CD4-positive, alpha-beta T cell (primary cell): ENCODE measurements around the gene TTC38. TPM values are rescaled to one million over a fixed set of nuclear protein-coding genes. Genes with fewer than 3 reads are reported as not detected.

Source experiments
- ATAC-seq: fragments of 200-7000 bp; cut with Tn5 transposase; one replicate; pipeline ENCODE4 v1.10.0; 2022; ENCODE audit warnings: mild to moderate bottlenecking; ENCODE audit not compliant: poor library complexity
- CTCF ChIA-PET: fragments of 350-600 bp; sonication (Branson Sonifier 250); formaldehyde crosslinking; loops from one replicate; lab custom pipeline; 2021; ENCODE audit warnings: antibody characterized with exemption, inconsistent platforms; lab: Charles Lee
- POLR2A ChIA-PET: fragments of 350-600 bp; sonication (Branson Sonifier 250); formaldehyde crosslinking; loops from one replicate; lab custom pipeline; 2021; ENCODE audit warnings: antibody characterized with exemption, inconsistent platforms; lab: Charles Lee
- DNase-seq, 14 experiments: peaks; one replicate each; pipeline ENCODE4 v3.0.0-alpha.2; 2013 to 2020; ENCODE audit warnings: mixed read lengths in 2 of 14
- H3K27ac ChIP-seq, 2 donors: one replicate each; pipeline versions ENCODE4 v1.5.1 to v1.7.0; 2013; ENCODE audit warnings: low read length in 2 of 2, low read depth in 1 of 2, mild to moderate bottlenecking in 1 of 2
- H3K27me3 ChIP-seq, 2 experiments: 1 replicate in 1 of 2; 2 replicates in 1 of 2; pipeline versions ENCODE4 v1.6.1 to v1.7.0; 2013; ENCODE audit warnings: low read length in 2 of 2, control low read depth in 1 of 2, mild to moderate bottlenecking in 1 of 2, moderate library complexity in 1 of 2; ENCODE audit not compliant: insufficient read depth in 2 of 2, control insufficient read depth in 1 of 2
- H3K36me3 ChIP-seq: one replicate; pipeline ENCODE4 v1.6.1; 2013; ENCODE audit warnings: low read length, control low read depth; ENCODE audit not compliant: insufficient read depth
- H3K4me1 ChIP-seq: one replicate; pipeline ENCODE4 v1.6.1; 2013; ENCODE audit warnings: low read length, control low read depth; ENCODE audit not compliant: insufficient read depth
- H3K4me3 ChIP-seq: one replicate; pipeline ENCODE4 v1.5.1; 2013; ENCODE audit warnings: mild to moderate bottlenecking, low read length, moderate library complexity
- H3K9me3 ChIP-seq, 2 experiments: 1 replicate in 1 of 2; 2 replicates in 1 of 2; pipeline versions ENCODE4 v1.6.1 to v1.7.0; 2013; ENCODE audit warnings: low read length in 2 of 2, mild to moderate bottlenecking in 2 of 2, control low read depth in 1 of 2, moderate library complexity in 1 of 2; ENCODE audit not compliant: control insufficient read depth in 1 of 2, insufficient read depth in 1 of 2
- H3K27ac Mint-ChIP-seq: one replicate; pipeline ENCODE4 v1.8.0; 2020; ENCODE audit warnings: mixed read lengths
- H3K27me3 Mint-ChIP-seq: one replicate; pipeline ENCODE4 v1.8.0; 2021; ENCODE audit warnings: mixed read lengths
- H3K36me3 Mint-ChIP-seq: one replicate; pipeline ENCODE4 v1.8.0; 2021; ENCODE audit warnings: low read depth, mixed read lengths
- H3K4me1 Mint-ChIP-seq: one replicate; pipeline ENCODE4 v1.8.0; 2021; ENCODE audit warnings: low read depth, mixed read lengths
- H3K4me3 Mint-ChIP-seq: one replicate; pipeline ENCODE4 v1.8.0; 2020; ENCODE audit warnings: mild to moderate bottlenecking, mixed read lengths
- H3K9me3 Mint-ChIP-seq: one replicate; pipeline ENCODE4 v1.8.0; 2020; ENCODE audit warnings: mixed read lengths
- intact Hi-C, 2 experiments: fragments of 100-400 bp; cut with DNase I in 1 of 2; cut with micrococcal nuclease in 1 of 2; formaldehyde crosslinking; loops; one replicate each; pipeline versions ENCODE4 v1.15.1 to v1.9.0; 2023 to 2025; cut with DNase I, micrococcal nuclease
- total RNA-seq, 174 experiments: library from RNA in 2 of 174; stranded (reverse) in 2 of 174; gene quantifications; one replicate each; pipeline ENCODE4 v1.2.3 and lab custom pipeline; 2021 to 2026
- TF ChIP-seq, protein P1 (sequence below): fragments of 200-600 bp; IDR thresholded peaks from one replicate; pipeline ENCODE4 v1.8.0; 2022; ENCODE audit warnings: antibody characterized with exemption, mild to moderate bottlenecking

TTC38 gene
- total RNA-seq, 2 experiments from 2014 or later, result 1.8 to 2.7 TPM

DNA sequence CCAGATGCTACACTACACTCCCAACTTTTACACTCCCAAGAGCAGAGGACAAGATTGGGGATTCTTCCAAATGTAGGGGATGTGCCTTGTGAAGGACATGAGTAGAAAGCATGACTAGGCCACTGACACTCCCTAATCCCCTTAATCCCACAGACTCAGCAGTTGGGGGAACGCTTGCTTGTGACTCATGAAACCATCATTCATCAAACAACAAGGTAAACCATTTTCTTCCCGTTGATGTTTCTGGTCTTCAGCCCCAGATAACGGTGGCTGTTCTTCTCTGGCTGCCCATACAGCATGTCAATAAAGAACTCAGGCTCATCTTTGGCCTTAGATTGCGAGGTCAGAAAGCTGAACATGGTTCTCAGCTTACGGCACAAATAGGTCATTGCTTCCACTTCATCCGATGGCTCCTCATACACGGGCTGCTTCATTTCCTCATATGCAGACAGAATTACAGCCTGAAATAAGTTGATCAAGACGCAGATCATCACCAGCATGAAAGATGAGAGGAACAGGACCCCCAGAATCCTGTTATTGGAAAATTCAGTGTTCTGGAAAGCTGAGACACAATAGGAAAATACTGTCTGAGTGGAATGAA is 11.3 kb upstream of the TTC38 start:
- H3K4me3 Mint-ChIP-seq, result no peak overlapping the region
- ChIA-PET CTCF (no interaction called here), POLR2A (no interaction called here)
- Histone ChIP-seq H3K27me3 (peaks cover 10 to 14% of the 10 kb centered on the region in 2 experiments), H3K36me3 (no peaks in the 10 kb centered on the region), H3K9me3 (no peaks in the 10 kb centered on the region), H3K27ac (no peak overlapping the region), H3K4me1 (no peaks in the 10 kb centered on the region), H3K4me3 (no peak overlapping the region)
- H3K4me1 Mint-ChIP-seq, result peaks cover 13% of the 10 kb centered on the region
- TF ChIP-seq, protein P1, sequence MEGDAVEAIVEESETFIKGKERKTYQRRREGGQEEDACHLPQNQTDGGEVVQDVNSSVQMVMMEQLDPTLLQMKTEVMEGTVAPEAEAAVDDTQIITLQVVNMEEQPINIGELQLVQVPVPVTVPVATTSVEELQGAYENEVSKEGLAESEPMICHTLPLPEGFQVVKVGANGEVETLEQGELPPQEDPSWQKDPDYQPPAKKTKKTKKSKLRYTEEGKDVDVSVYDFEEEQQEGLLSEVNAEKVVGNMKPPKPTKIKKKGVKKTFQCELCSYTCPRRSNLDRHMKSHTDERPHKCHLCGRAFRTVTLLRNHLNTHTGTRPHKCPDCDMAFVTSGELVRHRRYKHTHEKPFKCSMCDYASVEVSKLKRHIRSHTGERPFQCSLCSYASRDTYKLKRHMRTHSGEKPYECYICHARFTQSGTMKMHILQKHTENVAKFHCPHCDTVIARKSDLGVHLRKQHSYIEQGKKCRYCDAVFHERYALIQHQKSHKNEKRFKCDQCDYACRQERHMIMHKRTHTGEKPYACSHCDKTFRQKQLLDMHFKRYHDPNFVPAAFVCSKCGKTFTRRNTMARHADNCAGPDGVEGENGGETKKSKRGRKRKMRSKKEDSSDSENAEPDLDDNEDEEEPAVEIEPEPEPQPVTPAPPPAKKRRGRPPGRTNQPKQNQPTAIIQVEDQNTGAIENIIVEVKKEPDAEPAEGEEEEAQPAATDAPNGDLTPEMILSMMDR, result no peak
- intact Hi-C loops, result no loop called here
- DNase-seq (no peak), ATAC-seq (no peak)
- H3K27ac Mint-ChIP-seq, result no peak overlapping the region
- H3K36me3 Mint-ChIP-seq, result no peaks in the 10 kb centered on the region
- H3K27me3 Mint-ChIP-seq, result peaks cover 32% of the 10 kb centered on the region
- H3K9me3 Mint-ChIP-seq, result no peaks in the 10 kb centered on the region

DNA sequence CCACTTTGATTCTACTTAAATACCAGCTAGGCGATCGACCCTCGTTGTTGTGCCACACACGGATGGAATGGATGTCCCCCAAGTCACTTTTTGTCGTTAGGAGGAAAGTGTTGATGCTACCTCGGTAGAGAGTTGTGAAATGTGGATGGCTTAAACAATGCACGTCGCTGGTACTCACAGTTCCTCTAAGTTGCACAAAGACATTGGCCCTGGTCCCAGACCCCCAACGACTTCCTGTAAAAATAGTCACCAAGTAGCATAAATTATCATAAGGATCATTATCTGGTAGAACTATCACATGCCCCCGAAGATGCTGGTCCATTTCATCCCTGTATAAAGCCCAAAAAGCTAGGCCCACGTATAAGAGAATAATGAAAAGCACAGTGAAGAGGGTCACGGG is 8.4 kb upstream of the TTC38 start:
- Mint-ChIP-seq H3K27me3 (peaks cover 55% of the 10 kb centered on the region), H3K4me3 (no peak overlapping the region), H3K4me1 (no peaks in the 10 kb centered on the region), H3K27ac (no peak overlapping the region), H3K36me3 (no peaks in the 10 kb centered on the region), H3K9me3 (no peaks in the 10 kb centered on the region)
- peaks cover 27 to 28% of the 10 kb centered on the region in 2 experiments for H3K27me3 ChIP-seq
- no peaks in the 10 kb centered on the region for H3K36me3 ChIP-seq
- no peak overlapping the region for H3K27ac ChIP-seq
- DNase-seq (no peak), ATAC-seq (no peak)
- H3K4me1 ChIP-seq, result peaks cover 3% of the 10 kb centered on the region
- H3K4me3 ChIP-seq, result no peak overlapping the region
- intact Hi-C loops, result no loop called here
- ChIA-PET CTCF (interaction anchor here (0.6 to 1.3 kb wide), 2 partner anchors 116 to 253 kb away, joined by 3 read pairs; no protein-coding TSS in a partner anchor), POLR2A (no interaction called here)
- peaks cover 0 to 6% of the 10 kb centered on the region in 2 experiments for H3K9me3 ChIP-seq
- TF ChIP-seq, protein P1, result no peak

DNA sequence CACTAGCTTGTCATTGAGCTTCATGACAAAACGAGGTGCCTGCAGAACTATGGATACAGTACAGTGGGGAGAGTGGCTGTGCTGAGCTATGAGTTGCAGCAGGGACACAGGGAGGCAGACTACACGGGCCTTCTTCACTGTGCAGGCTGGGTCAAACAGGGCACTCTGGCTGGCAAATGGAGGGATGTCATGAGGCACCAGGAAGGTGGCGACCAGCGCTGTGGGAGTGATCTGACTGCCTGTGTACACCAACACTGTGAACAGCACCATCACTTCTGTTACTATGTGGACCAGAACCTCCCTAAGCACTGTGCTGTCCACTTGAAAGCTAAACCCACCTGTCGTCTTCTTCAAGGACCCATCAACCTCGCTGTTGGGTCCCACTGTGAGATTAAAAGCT is 7.8 kb upstream of the TTC38 start:
- H3K27ac ChIP-seq, result no peak overlapping the region
- intact Hi-C loops, result no loop called here
- ChIA-PET CTCF (interaction anchor here (0.6 to 1.3 kb wide), 2 partner anchors 117 to 254 kb away, joined by 3 read pairs; no protein-coding TSS in a partner anchor), POLR2A (interaction anchor here (1.7 kb wide), 1 partner anchor 10 kb away, joined by 3 read pairs; no protein-coding TSS in a partner anchor)
- DNase-seq (no peak), ATAC-seq (no peak)
- H3K36me3 ChIP-seq, result no peaks in the 10 kb centered on the region
- no peak overlapping the region for H3K27ac Mint-ChIP-seq
- H3K4me3 Mint-ChIP-seq, result no peak overlapping the region
- H3K4me1 Mint-ChIP-seq, result no peaks in the 10 kb centered on the region
- H3K27me3 Mint-ChIP-seq, result peaks cover 62% of the 10 kb centered on the region
- peaks cover 3% of the 10 kb centered on the region for H3K4me1 ChIP-seq
- no peak overlapping the region for H3K4me3 ChIP-seq
- peaks cover 0 to 6% of the 10 kb centered on the region in 2 experiments for H3K9me3 ChIP-seq
- TF ChIP-seq, protein P1, result no peak
- peaks cover 27 to 28% of the 10 kb centered on the region in 2 experiments for H3K27me3 ChIP-seq
- H3K36me3 Mint-ChIP-seq, result no peaks in the 10 kb centered on the region
- no peaks in the 10 kb centered on the region for H3K9me3 Mint-ChIP-seq
